Glutamatergic neuron (in vitro differentiated cells): ENCODE results near the gene PRKD2. TPM values are rescaled to one million over a fixed set of nuclear protein-coding genes. Genes with fewer than 3 reads are reported as not detected.
A peak's percentile ranks its signal among the peaks of the same experiment; 100 is the strongest.

Source experiments
- DNase-seq: peaks from one replicate; pipeline ENCODE4 v3.0.0; 2022
- H3K27ac Mint-ChIP-seq: one replicate; pipeline ENCODE4 v1.8.0; 2020; ENCODE audit warnings: mild to moderate bottlenecking, mixed read lengths, inconsistent platforms; ENCODE audit not compliant: unreplicated experiment
- H3K27me3 Mint-ChIP-seq: one replicate; pipeline ENCODE4 v1.8.0; 2020; ENCODE audit warnings: mild to moderate bottlenecking, moderate library complexity, mixed read lengths, inconsistent platforms; ENCODE audit not compliant: unreplicated experiment
- H3K36me3 Mint-ChIP-seq: one replicate; pipeline ENCODE4 v1.8.0; 2020; ENCODE audit warnings: mild to moderate bottlenecking, mixed read lengths, inconsistent platforms; ENCODE audit not compliant: unreplicated experiment
- H3K4me1 Mint-ChIP-seq: one replicate; pipeline ENCODE4 v1.8.0; 2020; ENCODE audit warnings: mild to moderate bottlenecking, low read depth, mixed read lengths, inconsistent platforms; ENCODE audit not compliant: unreplicated experiment
- H3K4me3 Mint-ChIP-seq: one replicate; pipeline ENCODE4 v1.8.0; 2020; ENCODE audit warnings: mild to moderate bottlenecking, mixed read lengths, inconsistent platforms; ENCODE audit not compliant: unreplicated experiment
- H3K9me3 Mint-ChIP-seq: one replicate; pipeline ENCODE4 v1.8.0; 2020; ENCODE audit warnings: mild to moderate bottlenecking, moderate library complexity, mixed read lengths, inconsistent platforms; ENCODE audit not compliant: unreplicated experiment
- total RNA-seq: library from RNA; stranded (reverse); fragmentation: NEBNext Ultra II Directional; extraction: Animal tissue kit (Norgen Biotek cat#: 25700); gene quantifications from one replicate; pipeline ENCODE4 v1.2.1, GENCODE V29; 2021; ENCODE audit not compliant: unreplicated experiment
- TF ChIP-seq, protein P1 (sequence below): fragments of 200-600 bp; sonication (generic); IDR thresholded peaks from one replicate; pipeline ENCODE4 v1.5.0; 2021; ENCODE audit not compliant: partially characterized antibody, unreplicated experiment

PRKD2 gene
- total RNA-seq, 1 donor from 2014 or later, result 54.7 TPM

DNA sequence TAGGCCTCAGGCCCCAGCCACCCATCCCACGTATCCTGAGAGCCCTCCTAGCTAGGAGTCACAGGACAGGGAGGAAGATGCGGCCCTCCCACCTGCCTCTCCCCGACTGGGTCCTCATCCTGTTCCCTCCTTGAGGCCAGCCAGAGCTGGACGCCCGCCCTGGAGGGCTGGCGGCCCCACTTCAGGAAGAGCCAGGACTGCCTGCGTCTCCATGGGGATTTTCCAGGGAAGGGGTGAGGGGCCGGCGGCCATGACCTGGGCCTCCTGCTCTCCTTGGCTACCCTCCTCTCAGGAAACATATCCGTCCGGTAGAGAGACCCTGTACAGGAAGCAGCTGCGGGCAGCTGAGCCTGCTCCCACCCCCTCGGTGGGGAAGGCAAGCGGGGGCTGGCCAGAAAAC lies 11.3 kb upstream of the PRKD2 start:
- H3K27ac Mint-ChIP-seq, result peak overlapping the region; percentile 72
- no peak for DNase-seq
- H3K36me3 Mint-ChIP-seq, result no peaks in the 10 kb centered on the region
- peaks cover 46% of the 10 kb centered on the region for H3K4me1 Mint-ChIP-seq
- peaks cover 27% of the 10 kb centered on the region for H3K27me3 Mint-ChIP-seq
- TF ChIP-seq, protein P1, sequence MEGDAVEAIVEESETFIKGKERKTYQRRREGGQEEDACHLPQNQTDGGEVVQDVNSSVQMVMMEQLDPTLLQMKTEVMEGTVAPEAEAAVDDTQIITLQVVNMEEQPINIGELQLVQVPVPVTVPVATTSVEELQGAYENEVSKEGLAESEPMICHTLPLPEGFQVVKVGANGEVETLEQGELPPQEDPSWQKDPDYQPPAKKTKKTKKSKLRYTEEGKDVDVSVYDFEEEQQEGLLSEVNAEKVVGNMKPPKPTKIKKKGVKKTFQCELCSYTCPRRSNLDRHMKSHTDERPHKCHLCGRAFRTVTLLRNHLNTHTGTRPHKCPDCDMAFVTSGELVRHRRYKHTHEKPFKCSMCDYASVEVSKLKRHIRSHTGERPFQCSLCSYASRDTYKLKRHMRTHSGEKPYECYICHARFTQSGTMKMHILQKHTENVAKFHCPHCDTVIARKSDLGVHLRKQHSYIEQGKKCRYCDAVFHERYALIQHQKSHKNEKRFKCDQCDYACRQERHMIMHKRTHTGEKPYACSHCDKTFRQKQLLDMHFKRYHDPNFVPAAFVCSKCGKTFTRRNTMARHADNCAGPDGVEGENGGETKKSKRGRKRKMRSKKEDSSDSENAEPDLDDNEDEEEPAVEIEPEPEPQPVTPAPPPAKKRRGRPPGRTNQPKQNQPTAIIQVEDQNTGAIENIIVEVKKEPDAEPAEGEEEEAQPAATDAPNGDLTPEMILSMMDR, result no peak
- no peak overlapping the region for H3K4me3 Mint-ChIP-seq
- H3K9me3 Mint-ChIP-seq, result peaks cover 17% of the 10 kb centered on the region

DNA sequence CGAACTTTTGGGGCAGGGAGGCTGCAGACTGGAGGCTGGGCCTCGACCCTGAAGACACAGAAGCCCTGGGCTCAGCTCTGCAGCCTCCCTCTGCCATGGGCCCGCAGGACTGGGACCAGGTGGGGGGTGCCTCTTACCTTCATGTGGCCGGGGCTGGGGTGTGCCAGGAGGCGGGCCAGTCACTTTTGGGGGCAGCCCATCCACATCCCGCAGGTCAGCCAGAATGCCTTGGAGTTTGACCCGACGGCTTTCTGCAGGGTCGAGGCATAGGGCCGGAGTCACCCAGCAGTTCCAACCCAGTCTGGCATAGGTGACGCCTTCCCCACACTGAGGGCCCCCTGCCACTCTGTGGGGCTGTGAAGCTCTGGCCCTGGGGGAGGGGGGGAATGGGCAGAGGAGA lies 10.8 kb upstream of the PRKD2 start:
- Mint-ChIP-seq H3K36me3 (no peaks in the 10 kb centered on the region), H3K27ac (peak overlapping the region; percentile 93), H3K4me3 (peak overlapping the region; percentile 14), H3K9me3 (peaks cover 17% of the 10 kb centered on the region), H3K27me3 (peaks cover 27% of the 10 kb centered on the region), H3K4me1 (peaks cover 46% of the 10 kb centered on the region)
- DNase-seq, result no peak
- TF ChIP-seq, protein P1, result no peak

DNA sequence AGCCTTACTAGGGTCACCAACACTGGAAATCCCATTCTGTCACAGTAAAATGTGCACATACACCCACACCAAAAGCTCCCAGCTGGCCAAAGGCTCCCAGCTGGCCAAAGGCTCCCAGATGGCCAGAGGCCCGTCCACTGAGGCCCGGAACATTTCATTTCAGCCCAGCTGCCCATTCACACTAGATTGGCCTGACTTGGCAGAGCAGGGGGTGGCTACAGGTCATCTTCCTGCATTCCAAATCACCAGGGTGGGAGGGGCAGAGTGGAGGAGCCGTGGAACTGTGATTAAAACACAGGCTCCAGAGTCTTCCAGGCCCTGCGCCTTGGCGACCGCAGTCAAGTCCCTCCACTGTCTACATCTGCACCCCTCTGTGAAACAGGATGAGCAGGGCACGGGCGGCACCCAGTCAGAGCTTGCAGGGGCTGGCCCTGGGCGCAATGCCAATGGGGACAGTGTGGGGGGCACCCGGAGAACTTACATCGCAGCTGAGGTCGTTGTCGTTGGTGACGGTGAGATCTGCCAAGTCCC lies 10.1 kb upstream of the PRKD2 start:
- DNase-seq, result no peak
- H3K27ac Mint-ChIP-seq, result peak overlapping the region; percentile 93
- peaks cover 43% of the 10 kb centered on the region for H3K4me1 Mint-ChIP-seq
- peaks cover 26% of the 10 kb centered on the region for H3K27me3 Mint-ChIP-seq
- H3K9me3 Mint-ChIP-seq, result peaks cover 18% of the 10 kb centered on the region
- H3K4me3 Mint-ChIP-seq, result peak overlapping the region; percentile 49
- no peaks in the 10 kb centered on the region for H3K36me3 Mint-ChIP-seq
- TF ChIP-seq, protein P1, result no peak

DNA sequence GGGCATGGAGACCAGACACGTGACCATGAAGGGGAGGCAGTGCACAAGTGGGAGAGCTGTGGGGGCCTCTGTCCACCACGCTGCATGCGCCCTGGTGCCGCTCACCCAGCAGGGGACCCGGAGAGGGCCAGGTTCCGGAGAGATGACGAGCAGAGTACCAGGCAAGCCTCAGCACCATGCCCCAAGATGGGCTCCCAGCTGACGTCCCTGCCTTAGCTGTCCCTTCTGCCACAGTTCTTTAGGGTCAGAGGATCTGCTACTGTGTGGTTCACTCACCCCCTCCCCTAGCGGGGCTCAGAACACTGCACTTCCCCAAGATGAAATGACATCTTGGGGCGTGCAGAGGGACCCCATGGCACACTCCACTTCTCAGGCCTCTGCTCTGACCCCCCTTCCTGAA lies 9.6 kb upstream of the PRKD2 start:
- peaks cover 21% of the 10 kb centered on the region for H3K27me3 Mint-ChIP-seq
- H3K36me3 Mint-ChIP-seq, result no peaks in the 10 kb centered on the region
- peak overlapping the region; percentile 74 for H3K4me3 Mint-ChIP-seq
- H3K27ac Mint-ChIP-seq, result peak overlapping the region; percentile 93
- TF ChIP-seq, protein P1, result no peak
- H3K4me1 Mint-ChIP-seq, result peaks cover 39% of the 10 kb centered on the region
- no peak for DNase-seq
- peaks cover 17% of the 10 kb centered on the region for H3K9me3 Mint-ChIP-seq

DNA sequence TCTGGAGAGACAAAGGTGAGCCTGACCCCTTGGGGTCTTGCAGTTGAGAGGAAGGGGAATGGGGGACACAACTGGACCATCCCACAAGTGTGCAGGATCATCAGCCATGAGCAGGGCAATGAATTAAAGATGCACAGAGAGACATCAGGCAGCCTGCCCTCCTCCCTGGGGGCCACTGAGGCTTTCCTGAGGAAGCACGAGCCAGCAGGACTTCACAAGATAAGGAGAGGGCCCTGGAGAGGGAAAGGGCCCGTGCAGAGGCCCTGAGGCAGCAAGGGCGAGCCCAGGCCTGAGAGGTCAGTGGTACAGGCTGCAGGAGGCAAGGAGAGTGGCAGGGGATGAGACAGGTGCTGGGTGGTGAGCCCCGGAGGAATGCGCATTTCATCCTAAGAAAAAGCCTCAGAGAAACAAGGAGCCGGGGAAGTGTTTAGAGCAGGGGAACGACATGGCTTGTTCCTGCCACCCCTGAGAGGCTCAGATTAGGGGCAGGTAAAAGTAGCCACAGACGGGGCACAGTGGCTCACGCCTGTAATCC lies 9.0 kb upstream of the PRKD2 start:
- Mint-ChIP-seq H3K4me3 (peak overlapping the region; percentile 74), H3K4me1 (peaks cover 34% of the 10 kb centered on the region), H3K36me3 (no peaks in the 10 kb centered on the region), H3K27me3 (peaks cover 18% of the 10 kb centered on the region), H3K9me3 (peaks cover 18% of the 10 kb centered on the region), H3K27ac (peak overlapping the region; percentile 93)
- TF ChIP-seq, protein P1, result no peak
- DNase-seq, result peak; percentile 54
